Liver (tissue), 9 donors: ENCODE results near the gene PTRH2. TPM values are rescaled to one million over a fixed set of nuclear protein-coding genes. Genes with fewer than 3 reads are reported as not detected.
A peak's percentile ranks its signal among the peaks of the same experiment; 100 is the strongest.

Source experiments
- DNase-seq: peaks from one replicate; pipeline ENCODE4 v3.0.0-alpha.2; 2017; ENCODE audit warnings: low spot score
- H3K27ac ChIP-seq, 2 donors: one replicate each; pipeline ENCODE4 v1.7.0; 2013; ENCODE audit warnings: inconsistent platforms in 2 of 2, low read length in 2 of 2, control low read depth in 1 of 2, low read depth in 1 of 2, mild to moderate bottlenecking in 1 of 2
- H3K27me3 ChIP-seq, 4 donors: one replicate each; pipeline versions ENCODE4 v1.6.1 to v1.7.0; 2013; ENCODE audit warnings: low read length in 3 of 4, inconsistent platforms in 1 of 4, mild to moderate bottlenecking in 1 of 4, moderate library complexity in 1 of 4; ENCODE audit not compliant: control insufficient read depth in 4 of 4, insufficient read depth in 4 of 4
- H3K36me3 ChIP-seq, 4 donors: one replicate each; pipeline versions ENCODE4 v1.6.1 to v1.7.0; 2013; ENCODE audit warnings: low read length in 3 of 4, mild to moderate bottlenecking in 3 of 4, low read depth in 1 of 4, moderate library complexity in 1 of 4; ENCODE audit not compliant: control insufficient read depth in 4 of 4, insufficient read depth in 3 of 4
- H3K4me1 ChIP-seq, 4 donors: one replicate each; pipeline versions ENCODE4 v1.6.1 to v1.7.0; 2013; ENCODE audit warnings: low read length in 3 of 4, mild to moderate bottlenecking in 3 of 4, moderate library complexity in 1 of 4; ENCODE audit not compliant: control insufficient read depth in 4 of 4, insufficient read depth in 4 of 4
- H3K4me3 ChIP-seq, 3 donors: one replicate each; pipeline versions ENCODE4 v1.6.1 to v1.7.0; 2013; ENCODE audit warnings: low read length in 3 of 3, control low read depth in 1 of 3, low read depth in 1 of 3, mild to moderate bottlenecking in 1 of 3
- H3K9ac ChIP-seq, 2 donors: one replicate each; pipeline ENCODE4 v1.7.0; 2013; ENCODE audit warnings: low read length in 2 of 2, mild to moderate bottlenecking in 2 of 2, moderate library complexity in 2 of 2, control low read depth in 1 of 2, low read depth in 1 of 2
- H3K9me3 ChIP-seq, 4 donors: one replicate each; pipeline versions ENCODE4 v1.6.1 to v1.7.0; 2013; ENCODE audit warnings: low read length in 3 of 4; ENCODE audit not compliant: control insufficient read depth in 4 of 4
- EGR1 ChIP-seq, 2 donors: IDR thresholded peaks; 2 replicates each; pipeline ENCODE4 v1.6.1; 2016 to 2018; ENCODE audit warnings: antibody characterized with exemption in 2 of 2, low read depth in 2 of 2
- FOXA2 ChIP-seq: IDR thresholded peaks from 2 replicates; pipeline ENCODE4 v1.6.1; 2016; ENCODE audit warnings: antibody characterized with exemption
- GABPA ChIP-seq, 2 donors: IDR thresholded peaks in 1 of 2; conservative IDR thresholded peaks in 1 of 2; 2 replicates each; pipeline ENCODE4 v1.6.1; 2016; ENCODE audit warnings: antibody characterized with exemption in 2 of 2, mild to moderate bottlenecking in 1 of 2, moderate library complexity in 1 of 2
- HNF4A ChIP-seq, 2 donors: conservative IDR thresholded peaks; 2 replicates each; pipeline ENCODE4 v1.6.1; 2016; ENCODE audit warnings: antibody characterized with exemption in 2 of 2, mild to moderate bottlenecking in 2 of 2
- HNF4G ChIP-seq: IDR thresholded peaks from 2 replicates; pipeline ENCODE4 v1.6.1; 2016; ENCODE audit warnings: antibody characterized with exemption
- JUND ChIP-seq, 2 donors: IDR thresholded peaks; 2 replicates each; pipeline ENCODE4 v1.6.1; 2016; ENCODE audit warnings: antibody characterized with exemption in 2 of 2
- RAD21 ChIP-seq, 2 donors: IDR thresholded peaks; 2 replicates each; pipeline ENCODE4 v1.6.1; 2016; ENCODE audit warnings: antibody characterized with exemption in 2 of 2, mild to moderate bottlenecking in 2 of 2
- RXRA ChIP-seq, 2 donors: IDR thresholded peaks; 2 replicates each; pipeline ENCODE4 v1.6.1; 2017 to 2018; ENCODE audit warnings: antibody characterized with exemption in 2 of 2, mild to moderate bottlenecking in 1 of 2
- SP1 ChIP-seq: IDR thresholded peaks from 2 replicates; pipeline ENCODE4 v1.6.1; 2018; ENCODE audit warnings: antibody characterized with exemption, mild to moderate bottlenecking
- TAF1 ChIP-seq: conservative IDR thresholded peaks from 2 replicates; pipeline ENCODE4 v1.6.1; 2016; ENCODE audit warnings: antibody characterized with exemption, mild to moderate bottlenecking
- YY1 ChIP-seq: IDR thresholded peaks from 2 replicates; pipeline ENCODE4 v1.6.1; 2016; ENCODE audit warnings: antibody characterized with exemption, mild to moderate bottlenecking
- WGBS: extraction: QIAGEN DNeasy Blood & Tissue Kit; methylation state at CpG from one replicate; pipeline ENCODE4 v1.1.7; 2013; 5-methylcytosine and 5-hydroxymethylcytosine counted together
- polyA plus RNA-seq, 2 donors: library from polyadenylated mRNA; stranded (reverse) in 1 of 2; unstranded in 1 of 2; fragments of 200-250 nt in 1 of 2; fragments of >200 nt in 1 of 2; fragmentation: Nextera tagmentation in 1 of 2; extraction: Ambion mirVana in 1 of 2; gene quantifications; one replicate each; pipeline versions ENCODE4 v1.2.1 to v1.2.3, GENCODE V29; 2013 to 2015
- total RNA-seq, 2 donors: library from RNA; depleted of rRNA; stranded (reverse); fragments of >200 nt; gene quantifications; one replicate each; pipeline ENCODE4 v1.2.3, GENCODE V29; 2014
- TF ChIP-seq, protein P1 (sequence below): IDR thresholded peaks from 2 replicates; pipeline ENCODE4 v1.6.1; 2016; ENCODE audit warnings: antibody characterized with exemption
- TF ChIP-seq, protein P2 (sequence below): fragments of 150-350 bp; IDR thresholded peaks from 2 replicates; pipeline ENCODE4 v1.5.1; 2017; ENCODE audit warnings: improper control_type of control experiment, low read depth, low read length; ENCODE audit not compliant: missing input control
- TF ChIP-seq, protein P3 (sequence below): IDR thresholded peaks from 2 replicates; pipeline ENCODE4 v1.6.1; 2016; ENCODE audit warnings: antibody characterized with exemption, mild to moderate bottlenecking
- donor health status: healthy.
- donor health status: healthy.
- donor health status: healthy.
- donor health status: healthy.
- donor health status: healthy.

PTRH2 gene
- total and polyA plus RNA-seq, 4 donors = 9.7 to 39.1 (median 23.1) TPM

DNA sequence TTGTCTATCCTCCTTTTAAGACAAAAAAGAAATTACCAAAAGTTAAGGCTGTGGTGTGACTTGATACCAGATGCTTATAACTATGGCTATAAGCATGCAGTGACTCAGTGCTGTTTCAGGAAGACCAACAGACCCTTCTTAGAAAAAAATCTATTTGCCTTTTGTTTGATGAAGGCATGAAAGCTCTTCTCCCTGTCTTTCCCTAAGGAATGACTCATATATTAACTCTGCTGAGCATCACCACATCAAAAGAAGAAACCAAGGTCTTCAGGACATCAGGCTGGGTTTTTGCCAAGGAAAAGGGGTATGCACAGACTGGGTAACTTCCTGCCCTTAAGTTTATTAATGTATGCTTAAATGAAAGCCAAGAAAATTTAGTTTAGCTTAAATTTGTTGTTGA, 47.3 kb upstream of the PTRH2 start (continued):
- TF ChIP-seq SP1 = no peak
- no peak for TF ChIP-seq EGR1 (IDR thresholded peaks at IDR 0.05; ENCODE audit: low read depth in 2 of 2)
- TF ChIP-seq, protein P1, sequence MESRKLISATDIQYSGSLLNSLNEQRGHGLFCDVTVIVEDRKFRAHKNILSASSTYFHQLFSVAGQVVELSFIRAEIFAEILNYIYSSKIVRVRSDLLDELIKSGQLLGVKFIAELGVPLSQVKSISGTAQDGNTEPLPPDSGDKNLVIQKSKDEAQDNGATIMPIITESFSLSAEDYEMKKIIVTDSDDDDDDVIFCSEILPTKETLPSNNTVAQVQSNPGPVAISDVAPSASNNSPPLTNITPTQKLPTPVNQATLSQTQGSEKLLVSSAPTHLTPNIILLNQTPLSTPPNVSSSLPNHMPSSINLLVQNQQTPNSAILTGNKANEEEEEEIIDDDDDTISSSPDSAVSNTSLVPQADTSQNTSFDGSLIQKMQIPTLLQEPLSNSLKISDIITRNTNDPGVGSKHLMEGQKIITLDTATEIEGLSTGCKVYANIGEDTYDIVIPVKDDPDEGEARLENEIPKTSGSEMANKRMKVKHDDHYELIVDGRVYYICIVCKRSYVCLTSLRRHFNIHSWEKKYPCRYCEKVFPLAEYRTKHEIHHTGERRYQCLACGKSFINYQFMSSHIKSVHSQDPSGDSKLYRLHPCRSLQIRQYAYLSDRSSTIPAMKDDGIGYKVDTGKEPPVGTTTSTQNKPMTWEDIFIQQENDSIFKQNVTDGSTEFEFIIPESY = no peak

DNA sequence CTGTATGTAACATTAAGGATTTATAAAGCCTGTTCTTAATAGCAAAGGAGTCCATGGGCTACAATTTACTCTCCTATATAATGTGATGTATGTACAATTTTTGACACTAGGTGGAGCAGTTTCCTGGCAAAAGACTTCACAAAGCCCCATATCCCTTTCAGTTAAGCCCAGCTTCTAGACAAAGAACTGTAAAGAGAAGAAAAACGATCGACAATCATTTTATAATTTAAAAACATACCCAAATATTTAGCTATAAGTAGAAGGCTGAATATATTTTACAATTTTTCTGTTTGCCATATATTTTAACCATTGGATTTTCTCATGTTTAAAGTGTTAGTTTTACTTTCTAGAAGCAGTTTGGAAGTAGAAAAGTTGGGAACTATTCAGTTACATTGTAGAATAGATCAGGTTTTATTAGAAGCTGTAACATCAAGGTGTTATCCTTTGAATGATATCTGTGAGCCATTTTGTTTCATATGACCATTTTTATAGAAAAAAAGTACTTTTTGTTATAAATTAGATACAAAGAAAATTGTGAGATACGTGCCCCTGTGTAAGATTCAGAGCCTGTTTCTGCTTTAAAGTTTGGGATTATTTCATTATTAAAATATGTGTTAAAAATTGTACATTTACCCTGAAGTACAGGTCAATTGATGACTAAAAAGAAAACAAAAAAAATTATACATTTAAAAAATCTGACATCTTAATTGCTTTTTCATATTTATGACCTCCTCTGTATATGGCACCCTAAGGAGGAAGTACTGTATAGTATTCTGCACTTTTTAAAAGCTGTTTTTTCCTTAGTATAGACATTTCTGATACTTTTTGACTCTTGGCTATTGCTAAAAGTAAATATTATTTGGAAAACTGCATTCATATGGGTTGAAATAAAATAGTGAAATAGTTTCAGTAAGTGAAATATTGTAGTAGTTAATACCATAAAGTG, 46.6 kb upstream of the PTRH2 start:
- TF ChIP-seq, protein P2, sequence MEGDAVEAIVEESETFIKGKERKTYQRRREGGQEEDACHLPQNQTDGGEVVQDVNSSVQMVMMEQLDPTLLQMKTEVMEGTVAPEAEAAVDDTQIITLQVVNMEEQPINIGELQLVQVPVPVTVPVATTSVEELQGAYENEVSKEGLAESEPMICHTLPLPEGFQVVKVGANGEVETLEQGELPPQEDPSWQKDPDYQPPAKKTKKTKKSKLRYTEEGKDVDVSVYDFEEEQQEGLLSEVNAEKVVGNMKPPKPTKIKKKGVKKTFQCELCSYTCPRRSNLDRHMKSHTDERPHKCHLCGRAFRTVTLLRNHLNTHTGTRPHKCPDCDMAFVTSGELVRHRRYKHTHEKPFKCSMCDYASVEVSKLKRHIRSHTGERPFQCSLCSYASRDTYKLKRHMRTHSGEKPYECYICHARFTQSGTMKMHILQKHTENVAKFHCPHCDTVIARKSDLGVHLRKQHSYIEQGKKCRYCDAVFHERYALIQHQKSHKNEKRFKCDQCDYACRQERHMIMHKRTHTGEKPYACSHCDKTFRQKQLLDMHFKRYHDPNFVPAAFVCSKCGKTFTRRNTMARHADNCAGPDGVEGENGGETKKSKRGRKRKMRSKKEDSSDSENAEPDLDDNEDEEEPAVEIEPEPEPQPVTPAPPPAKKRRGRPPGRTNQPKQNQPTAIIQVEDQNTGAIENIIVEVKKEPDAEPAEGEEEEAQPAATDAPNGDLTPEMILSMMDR = peak; percentile 70
- TF ChIP-seq, protein P1 = no peak
- TF ChIP-seq YY1 (peak; percentile 34), RAD21 (IDR thresholded peaks at IDR 0.05) (peak; percentile 96 to 98)
- Histone ChIP-seq H3K4me3 (no peak overlapping the region), H3K36me3 (peaks cover 0 to 6% (median 1%) of the 10 kb centered on the region in 4 donors), H3K27me3 (no peaks in the 10 kb centered on the region), H3K9ac (peak overlapping the region in 1 of 2 donors; percentile 45), H3K4me1 (peaks cover 0 to 8% (median 2%) of the 10 kb centered on the region in 4 donors), H3K27ac (peak overlapping the region in 1 of 2 donors; percentile 22), H3K9me3 (no peaks in the 10 kb centered on the region)
- no peak for DNase-seq
- 29% methylated on average over 3 of the region's 3 CpGs for WGBS

DNA sequence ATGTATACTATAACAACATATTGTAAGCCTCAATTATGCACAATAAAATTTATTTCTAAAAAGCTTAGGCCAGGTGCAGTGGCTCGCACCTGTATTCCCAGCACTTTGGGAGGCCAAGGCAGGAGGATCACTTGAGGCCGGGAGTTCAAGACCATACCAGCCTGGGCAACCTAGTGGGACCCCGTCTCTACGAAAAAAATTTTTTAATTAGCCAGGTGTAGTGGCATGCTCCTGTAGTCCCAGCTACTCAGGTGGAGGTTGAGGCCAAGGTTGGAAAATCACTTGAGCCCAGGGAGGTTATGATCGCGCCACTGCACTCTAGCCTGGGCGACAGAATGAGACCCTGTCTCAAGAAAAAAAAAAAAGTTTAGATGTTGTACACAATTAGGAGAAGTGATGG, 45.7 kb upstream of the PTRH2 start:
- H3K9me3 ChIP-seq = no peaks in the 10 kb centered on the region
- 90% methylated on average over 7 of the region's 7 CpGs for WGBS
- no peak for DNase-seq
- H3K4me1 ChIP-seq = peaks cover 0 to 8% (median 2%) of the 10 kb centered on the region in 4 donors
- H3K27ac ChIP-seq = peak overlapping the region in 1 of 2 donors; percentile 22
- no peak overlapping the region for H3K9ac ChIP-seq
- H3K4me3 ChIP-seq = no peak overlapping the region
- TF ChIP-seq RXRA (IDR thresholded peaks at IDR 0.05) (no peak), JUND (IDR thresholded peaks at IDR 0.05) (no peak), EGR1 (IDR thresholded peaks at IDR 0.05; ENCODE audit: low read depth in 2 of 2) (no peak), HNF4G (no peak), YY1 (no peak), FOXA2 (no peak), GABPA (IDR thresholded peaks at IDR 0.05 in 1 of 2, conservative IDR thresholded peaks at IDR 0.05 in 1 of 2) (no peak), HNF4A (conservative IDR thresholded peaks at IDR 0.05) (no peak), TAF1 (no peak)
- TF ChIP-seq, protein P3, sequence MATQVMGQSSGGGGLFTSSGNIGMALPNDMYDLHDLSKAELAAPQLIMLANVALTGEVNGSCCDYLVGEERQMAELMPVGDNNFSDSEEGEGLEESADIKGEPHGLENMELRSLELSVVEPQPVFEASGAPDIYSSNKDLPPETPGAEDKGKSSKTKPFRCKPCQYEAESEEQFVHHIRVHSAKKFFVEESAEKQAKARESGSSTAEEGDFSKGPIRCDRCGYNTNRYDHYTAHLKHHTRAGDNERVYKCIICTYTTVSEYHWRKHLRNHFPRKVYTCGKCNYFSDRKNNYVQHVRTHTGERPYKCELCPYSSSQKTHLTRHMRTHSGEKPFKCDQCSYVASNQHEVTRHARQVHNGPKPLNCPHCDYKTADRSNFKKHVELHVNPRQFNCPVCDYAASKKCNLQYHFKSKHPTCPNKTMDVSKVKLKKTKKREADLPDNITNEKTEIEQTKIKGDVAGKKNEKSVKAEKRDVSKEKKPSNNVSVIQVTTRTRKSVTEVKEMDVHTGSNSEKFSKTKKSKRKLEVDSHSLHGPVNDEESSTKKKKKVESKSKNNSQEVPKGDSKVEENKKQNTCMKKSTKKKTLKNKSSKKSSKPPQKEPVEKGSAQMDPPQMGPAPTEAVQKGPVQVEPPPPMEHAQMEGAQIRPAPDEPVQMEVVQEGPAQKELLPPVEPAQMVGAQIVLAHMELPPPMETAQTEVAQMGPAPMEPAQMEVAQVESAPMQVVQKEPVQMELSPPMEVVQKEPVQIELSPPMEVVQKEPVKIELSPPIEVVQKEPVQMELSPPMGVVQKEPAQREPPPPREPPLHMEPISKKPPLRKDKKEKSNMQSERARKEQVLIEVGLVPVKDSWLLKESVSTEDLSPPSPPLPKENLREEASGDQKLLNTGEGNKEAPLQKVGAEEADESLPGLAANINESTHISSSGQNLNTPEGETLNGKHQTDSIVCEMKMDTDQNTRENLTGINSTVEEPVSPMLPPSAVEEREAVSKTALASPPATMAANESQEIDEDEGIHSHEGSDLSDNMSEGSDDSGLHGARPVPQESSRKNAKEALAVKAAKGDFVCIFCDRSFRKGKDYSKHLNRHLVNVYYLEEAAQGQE = no peak
- TF ChIP-seq, protein P1 = no peak
- peaks cover 0 to 4% (median 1%) of the 10 kb centered on the region in 4 donors for H3K36me3 ChIP-seq
- no peaks in the 10 kb centered on the region for H3K27me3 ChIP-seq
